GM18508 (cell line): ENCODE data around the gene KRTAP12-2.
"Not testable (repeated sequence)": the region's sequence is repeated elsewhere in the genome, so short reads cannot be mapped to it uniquely, and the experiment has no call there.

Source experiments
- ATAC-seq: cut with Tn5 transposase; IDR thresholded peaks from one replicate; pipeline ENCODE4 v1.9.1; 2021; ENCODE audit warnings: moderate number of reproducible peaks; ENCODE audit not compliant: insufficient read depth, unreplicated experiment

The KRTAP12-2 gene

GRCh38 chr21:44702973-44703730 is 36.4 kb upstream of the KRTAP12-2 start:
- no peak for ATAC-seq

- ATAC-seq = no peak
These were observed 35.6 kb upstream of the KRTAP12-2 start for GRCh38 chr21:44702111-44702972.

DNA sequence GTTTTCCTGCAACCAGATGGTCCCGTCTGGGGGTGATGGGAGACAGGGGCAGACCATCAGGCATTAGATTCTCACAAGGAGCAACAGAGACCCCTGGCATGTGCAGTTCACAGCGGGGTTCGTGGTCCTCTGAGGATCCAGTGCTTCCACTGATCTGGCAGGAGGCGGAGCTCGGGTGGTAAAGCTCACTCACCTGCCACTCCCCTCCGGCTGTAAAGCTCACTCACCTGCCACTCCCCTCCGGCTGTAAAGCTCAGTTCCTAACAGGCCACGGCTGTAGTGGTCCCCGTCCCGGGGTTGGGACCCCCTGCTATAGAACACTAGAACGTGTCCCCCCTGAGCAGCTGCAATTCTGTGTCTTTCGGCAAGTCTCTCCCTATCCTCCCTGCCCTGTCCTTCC is 34.8 kb upstream of the KRTAP12-2 start:
- ATAC-seq = no peak

GRCh38 chr21:44701023-44701400 is 34.3 kb upstream of the KRTAP12-2 start:
- no peak for ATAC-seq

GRCh38 chr21:44700101-44701022 is 33.6 kb upstream of the KRTAP12-2 start:
- ATAC-seq = no peak

DNA sequence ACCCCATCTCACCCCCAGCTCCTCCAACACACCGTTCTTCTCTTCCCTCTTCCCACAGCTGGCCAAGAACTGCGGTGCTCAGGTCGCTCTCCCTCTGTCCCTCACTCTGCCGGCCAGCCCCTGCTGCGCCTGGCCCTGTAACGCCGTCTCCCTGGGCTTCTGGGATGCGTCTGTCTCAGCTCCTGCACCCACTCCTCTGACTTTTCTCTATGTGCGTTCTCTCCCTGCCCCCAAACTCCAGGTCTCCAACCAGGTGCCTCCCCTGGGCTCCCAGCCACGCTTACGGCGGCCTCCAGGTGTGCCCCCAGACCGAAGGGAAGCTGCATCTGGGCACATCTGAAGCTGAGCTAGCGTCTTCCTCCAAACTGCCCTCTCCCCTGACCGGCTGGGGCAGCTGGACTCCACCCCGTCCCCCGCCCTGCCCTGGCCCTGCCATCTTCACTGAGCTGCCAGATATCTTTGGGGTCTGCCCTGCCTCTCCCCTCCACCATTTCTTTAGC is 32.8 kb upstream of the KRTAP12-2 start:
- no peak for ATAC-seq

- no peak for ATAC-seq
These were observed 31.3 kb upstream of the KRTAP12-2 start for GRCh38 chr21:44697811-44698734.

DNA sequence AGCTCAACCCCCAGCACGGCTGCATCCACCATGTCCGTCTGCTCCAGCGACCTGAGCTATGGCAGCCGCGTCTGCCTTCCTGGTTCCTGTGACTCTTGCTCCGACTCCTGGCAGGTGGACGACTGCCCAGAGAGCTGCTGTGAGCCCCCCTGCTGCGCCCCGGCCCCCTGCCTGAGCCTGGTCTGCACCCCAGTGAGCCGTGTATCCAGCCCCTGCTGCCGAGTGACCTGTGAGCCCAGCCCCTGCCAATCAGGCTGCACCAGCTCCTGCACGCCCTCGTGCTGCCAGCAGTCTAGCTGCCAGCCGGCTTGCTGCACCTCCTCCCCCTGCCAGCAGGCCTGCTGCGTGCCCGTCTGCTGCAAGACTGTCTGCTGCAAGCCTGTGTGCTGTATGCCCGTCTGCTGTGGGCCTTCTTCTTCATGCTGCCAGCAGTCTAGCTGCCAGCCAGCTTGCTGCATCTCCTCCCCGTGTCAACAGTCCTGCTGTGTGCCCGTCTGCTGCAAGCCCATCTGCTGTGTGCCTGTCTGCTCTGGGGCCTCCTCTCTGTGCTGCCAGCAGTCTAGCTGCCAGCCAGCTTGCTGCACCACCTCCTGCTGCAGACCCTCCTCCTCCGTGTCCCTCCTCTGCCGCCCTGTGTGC is 30.6 kb upstream of the KRTAP12-2 start, which contains the start of gene KRTAP10-12:
KRTAP10-12 (plus strand) TSS at position 1 of the 639 bp plus-strand sequence; CDS start at position 31, 30 bp downstream.
- ATAC-seq = not testable (repeated sequence)

- ATAC-seq = no peak
These were observed 29.8 kb upstream of the KRTAP12-2 start for GRCh38 chr21:44696572-44696971.

GRCh38 chr21:44695641-44696040 is 28.9 kb upstream of the KRTAP12-2 start:
- no peak for ATAC-seq

DNA sequence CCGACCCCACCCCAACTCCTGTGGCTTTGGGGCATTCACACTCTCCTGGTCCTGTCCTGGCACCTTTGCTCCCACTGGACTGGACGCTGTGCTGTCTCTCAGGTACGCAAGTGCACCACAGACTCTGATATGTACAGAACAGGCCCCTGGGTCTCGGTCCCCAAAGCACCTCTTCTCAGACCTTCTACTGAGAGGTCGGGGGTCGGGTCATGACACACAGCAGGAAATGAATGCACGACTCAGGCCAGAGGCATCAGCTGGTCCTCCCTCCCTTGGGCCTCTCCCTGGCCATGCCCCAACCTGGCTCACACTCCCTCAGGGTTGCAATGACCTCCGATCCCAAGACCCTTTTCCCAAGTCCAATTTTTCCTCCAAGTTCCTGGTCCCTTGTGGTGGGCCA is 28.5 kb upstream of the KRTAP12-2 start:
- no peak for ATAC-seq

DNA sequence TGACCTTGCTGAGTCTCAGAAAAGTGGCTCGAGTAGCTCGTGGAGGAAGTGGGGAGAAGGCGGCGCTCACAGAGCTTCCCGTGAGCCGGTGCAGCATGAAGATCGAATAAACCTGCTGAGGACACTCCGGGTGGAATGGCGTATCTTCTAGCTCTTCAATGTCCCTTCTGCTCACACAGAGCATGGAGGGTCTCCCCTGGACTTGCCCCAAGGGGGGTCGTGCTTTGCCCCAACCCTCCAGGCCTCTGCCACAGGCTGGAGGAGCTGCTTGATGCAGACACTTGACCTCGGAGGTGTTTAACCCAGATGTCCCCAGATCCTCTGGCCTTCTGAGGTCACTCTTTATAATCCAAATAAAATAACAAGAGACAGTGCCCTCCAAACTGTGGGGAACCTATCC is 28.0 kb upstream of the KRTAP12-2 start:
- no peak for ATAC-seq

GRCh38 chr21:44692798-44693512 is 26.2 kb upstream of the KRTAP12-2 start:
- ATAC-seq = no peak

DNA sequence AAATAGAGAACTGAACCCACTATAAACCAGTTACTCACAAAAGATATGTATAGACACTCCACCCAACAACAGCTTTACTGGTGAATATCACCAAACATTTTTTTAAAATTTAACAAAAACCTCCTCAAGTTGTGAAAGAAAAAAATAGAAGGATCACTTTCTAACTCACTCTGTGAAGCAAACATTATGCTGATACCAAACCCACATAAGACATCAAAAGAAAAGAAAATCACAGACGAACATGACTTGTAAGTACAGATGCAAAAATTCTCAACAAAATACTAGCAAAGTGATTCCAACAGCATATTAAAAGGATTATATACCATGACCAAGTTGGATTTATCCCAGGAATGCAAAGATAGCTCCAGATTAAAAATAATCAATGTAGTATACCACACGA is 25.0 kb upstream of the KRTAP12-2 start:
- ATAC-seq = no peak

GRCh38 chr21:44689740-44690139 is 23.0 kb upstream of the KRTAP12-2 start:
- not testable (repeated sequence) for ATAC-seq

- ATAC-seq = no peak
These were observed 20.9 kb upstream of the KRTAP12-2 start for GRCh38 chr21:44687671-44688070.

DNA sequence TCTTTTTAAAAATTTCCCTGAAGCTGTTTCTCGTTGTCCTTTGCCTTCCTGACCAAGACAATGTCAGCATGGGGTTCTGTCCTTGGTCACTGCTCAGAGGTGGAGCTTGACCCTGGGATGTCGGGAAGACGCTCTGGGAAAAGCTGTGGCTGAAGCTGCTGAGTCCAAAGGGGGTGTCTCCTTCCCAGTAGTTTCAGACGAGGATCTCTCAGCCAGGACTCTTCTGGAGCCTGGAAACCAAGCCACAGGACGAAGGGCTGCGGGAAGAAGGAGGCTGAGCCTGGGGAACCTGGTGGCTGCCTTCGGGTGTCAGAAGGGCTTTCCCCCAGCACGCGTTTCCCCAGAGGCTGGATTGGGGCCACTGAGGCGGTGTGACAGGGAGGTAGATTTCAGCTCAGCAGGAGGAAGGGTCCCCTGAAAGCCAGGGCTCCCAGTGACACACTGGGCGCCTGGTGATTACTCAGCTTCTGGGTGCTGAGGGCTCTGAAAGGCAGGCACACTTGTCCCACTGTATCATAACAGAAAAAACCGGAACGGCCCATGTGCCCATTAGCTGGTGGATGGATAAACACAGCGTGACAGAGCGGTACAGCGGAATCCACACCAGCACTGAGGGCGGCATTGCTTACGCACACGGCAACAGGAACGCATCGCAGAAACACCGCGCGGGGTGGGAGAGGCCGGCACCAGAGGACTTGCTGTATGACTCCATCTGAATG is 20.3 kb upstream of the KRTAP12-2 start:
- no peak for ATAC-seq
